Left colon (tissue), 2 donors: Measurements from ENCODE around the gene IRX6. TPM values are rescaled to one million over a fixed set of nuclear protein-coding genes. Genes with fewer than 3 reads are reported as not detected.

Source experiments
- ATAC-seq: fragments of 200-7000 bp; cut with Tn5 transposase; one replicate; pipeline ENCODE4 v1.9.1; 2020; ENCODE audit warnings: mild to moderate bottlenecking, moderate library complexity
- DNase-seq, 2 donors: peaks; one replicate each; pipeline ENCODE4 v3.0.0-alpha.2; 2020
- intact Hi-C, 2 donors: fragments of 100-400 bp; cut with DNase I in 1 of 2; cut with micrococcal nuclease in 1 of 2; formaldehyde crosslinking; loops; one replicate each; pipeline versions ENCODE4 v1.11.2 to v1.14.0; 2022; cut with DNase I, micrococcal nuclease
- long read RNA-seq: library from polyadenylated mRNA; unstranded; transcript quantifications from one replicate; pipeline ENCODE4 v2.0.0, GENCODE V29; 2021
- total RNA-seq, 2 donors: library from RNA; stranded (reverse); fragmentation: NEBNext Ultra II Directional; extraction: Animal tissue kit (Norgen Biotek cat#: 25700); gene quantifications; one replicate each; pipeline ENCODE4 v1.2.1, GENCODE V29; 2021
- donor health status: DM: no; HTN: no; CAD: no.
- donor health status: DM: yes; HTN: yes; CAD: no.

Gene IRX6
- under 1 TPM; 0.09 to 0.17 TPM for total RNA-seq
- long read RNA-seq, result 0 reads

DNA sequence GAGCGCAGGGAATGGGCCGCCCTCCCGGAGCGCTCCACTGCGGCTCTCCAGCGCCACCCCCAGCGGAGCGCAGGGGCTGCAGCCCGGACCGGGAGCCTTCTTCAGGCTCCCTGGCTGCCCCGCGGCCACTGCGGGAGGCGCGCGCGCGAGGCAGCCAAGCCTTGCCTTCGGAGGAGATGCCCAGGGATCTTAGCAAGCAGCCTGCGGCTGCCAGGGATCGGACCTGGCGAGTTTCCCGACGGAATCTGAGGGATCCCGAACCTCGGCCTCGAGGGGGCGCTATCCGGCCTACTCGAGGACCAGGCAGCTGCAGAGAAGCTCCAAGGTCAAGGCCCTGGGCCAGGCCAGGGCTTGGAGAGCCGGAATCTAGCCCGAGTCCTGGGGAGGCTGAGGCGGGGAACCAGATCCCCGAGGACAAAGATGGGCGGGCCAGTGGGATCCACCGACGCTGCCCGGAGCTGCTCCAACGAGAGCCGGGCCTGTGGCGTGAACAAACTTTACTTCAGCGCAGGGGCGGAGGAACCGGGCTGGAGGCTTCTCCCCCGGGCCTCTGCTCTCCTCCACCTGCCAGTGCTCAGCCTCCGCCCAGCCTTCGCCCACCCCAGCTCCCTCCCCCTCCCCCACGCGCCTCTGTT lies at the start of gene IRX6:
IRX6 (plus strand) TSS at position 567 of the 635 bp plus-strand sequence. CDS start 889 bp downstream, outside the sequence.
- DNase-seq, result no peak

GRCh38 chr16:55274391-55274790 lies 49.6 kb upstream of the IRX6 start:
- ATAC-seq (no peak), DNase-seq (no peak)
- intact Hi-C loops, result no loop called here

More for the DNA sequence above, at the start of gene IRX6:
- ATAC-seq, result no peak
- intact Hi-C loops, result no loop called here

DNA sequence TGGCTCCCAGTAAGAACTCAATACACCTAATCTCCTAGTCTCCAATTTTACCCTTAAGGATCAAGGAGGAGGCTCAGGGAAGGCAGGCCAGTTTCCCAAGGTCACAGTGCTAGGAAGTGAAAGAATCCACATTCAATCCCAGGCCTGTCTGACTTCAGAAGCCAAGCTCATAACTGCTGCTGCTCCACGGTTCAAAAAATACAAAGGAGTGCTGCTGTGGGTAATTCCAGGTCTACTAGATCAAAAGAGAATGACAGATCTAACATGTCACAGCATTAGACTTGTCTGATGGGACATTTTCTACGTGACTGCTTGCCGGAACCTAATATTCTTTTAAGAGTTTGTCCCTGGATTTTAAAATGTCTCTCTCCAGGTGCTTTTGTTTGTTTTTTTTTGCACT lies 48.8 kb upstream of the IRX6 start:
- ATAC-seq (no peak), DNase-seq (no peak)
- intact Hi-C loops, result no loop called here

DNA sequence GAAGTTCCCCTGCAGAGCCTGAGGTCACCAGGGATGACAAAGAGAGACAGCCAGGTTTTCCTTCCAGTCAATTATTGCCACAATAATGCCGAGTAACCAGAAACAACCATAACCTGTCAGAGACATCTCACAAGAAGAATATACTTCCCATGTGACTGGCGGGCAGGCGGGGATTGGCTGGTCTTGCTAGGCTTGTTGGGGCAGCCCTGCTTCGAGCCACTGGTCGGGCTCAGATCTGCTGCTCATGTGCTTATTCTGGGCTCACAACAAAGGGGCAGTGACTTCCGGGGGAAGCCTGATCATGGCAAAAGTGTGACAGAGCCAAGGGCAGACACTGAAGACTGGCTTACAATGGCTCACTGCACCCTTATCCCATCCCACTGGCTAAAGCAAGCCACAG lies 48.1 kb upstream of the IRX6 start:
- no peak for ATAC-seq
- intact Hi-C loops, result no loop called here
- no peak for DNase-seq

DNA sequence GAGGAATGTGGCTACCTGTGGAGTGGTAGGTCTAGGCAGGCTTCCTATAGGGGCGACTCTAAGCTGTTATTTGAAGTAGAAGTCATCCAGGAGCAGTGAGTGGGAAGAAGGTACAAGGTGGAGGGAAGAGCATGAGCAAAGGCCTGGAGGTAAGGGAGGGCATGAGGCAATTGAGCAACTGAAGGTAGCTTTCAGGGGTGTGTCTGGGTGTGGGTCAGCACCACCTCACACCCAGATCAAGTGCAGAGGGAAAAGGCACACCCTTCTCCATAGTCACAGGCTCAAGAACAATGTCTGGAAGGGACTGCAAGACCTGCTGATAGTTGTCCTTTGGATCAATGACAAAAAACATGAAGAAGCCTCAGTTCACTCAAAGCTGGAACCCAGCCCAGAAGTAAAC lies 46.5 kb upstream of the IRX6 start:
- DNase-seq (no peak), ATAC-seq (no peak)
- intact Hi-C loops, result no loop called here

GRCh38 chr16:55279598-55279997 lies 44.4 kb upstream of the IRX6 start:
- intact Hi-C loops, result no loop called here
- no peak for ATAC-seq
- no peak for DNase-seq

- intact Hi-C loops, result no loop called here
- ATAC-seq, result no peak
These were observed 43.4 kb upstream of the IRX6 start for GRCh38 chr16:55280587-55280986.

DNA sequence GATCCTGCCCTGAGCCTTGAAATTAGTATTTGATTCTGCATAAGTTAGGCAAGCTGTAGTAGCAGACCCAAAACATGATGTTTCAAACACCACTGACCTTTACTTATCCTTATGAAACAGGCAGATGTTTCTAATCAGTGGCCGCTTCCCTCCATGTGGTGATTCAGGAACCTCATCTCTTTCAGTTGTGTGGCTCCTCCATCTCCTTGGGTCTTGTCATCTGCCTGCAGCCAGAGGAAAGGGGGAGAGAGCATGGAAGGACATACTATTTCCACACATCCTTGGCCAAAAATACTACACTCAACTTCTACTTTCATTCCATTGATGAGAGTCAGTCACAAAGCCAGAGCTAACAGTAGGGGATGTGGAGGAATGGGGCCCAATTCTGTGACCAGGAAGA lies 41.6 kb upstream of the IRX6 start:
- DNase-seq (no peak), ATAC-seq (no peak)
- intact Hi-C loops, result no loop called here

More at GRCh38 chr16:55280587-55280986, 43.4 kb upstream of the IRX6 start:
- DNase-seq, result no peak

GRCh38 chr16:55283812-55284717 lies 39.9 kb upstream of the IRX6 start:
- intact Hi-C loops, result no loop called here
- DNase-seq (no peak), ATAC-seq (no peak)

GRCh38 chr16:55284718-55285099 lies 39.3 kb upstream of the IRX6 start:
- intact Hi-C loops, result no loop called here
- no peak for ATAC-seq
- DNase-seq, result no peak

GRCh38 chr16:55285586-55285985 lies 38.4 kb upstream of the IRX6 start:
- ATAC-seq (no peak), DNase-seq (no peak)
- intact Hi-C loops, result no loop called here

DNA sequence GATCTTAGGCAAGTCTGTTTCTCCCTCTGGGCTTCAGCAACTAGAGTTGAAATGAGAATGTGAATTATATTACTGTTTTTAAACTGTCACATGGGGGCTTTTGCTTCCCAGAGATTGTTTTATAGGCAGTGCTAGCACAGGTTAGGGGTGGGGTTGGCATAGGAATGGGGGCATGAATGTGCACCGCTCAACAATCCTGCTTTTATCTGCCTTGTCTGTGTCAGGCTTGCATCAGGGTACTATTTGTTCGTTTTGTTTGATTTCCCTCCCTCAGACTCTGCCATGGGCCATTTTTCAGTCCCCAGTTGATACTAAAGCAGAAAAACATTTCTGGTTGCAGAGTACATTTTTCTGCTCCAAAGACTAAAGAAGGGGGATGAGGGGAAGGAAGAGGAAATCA lies 34.6 kb upstream of the IRX6 start:
- intact Hi-C loops, result no loop called here
- DNase-seq (no peak), ATAC-seq (no peak)

- intact Hi-C loops, result no loop called here
- no peak for DNase-seq
- ATAC-seq, result no peak
These were observed 32.2 kb upstream of the IRX6 start for GRCh38 chr16:55291847-55292246.

DNA sequence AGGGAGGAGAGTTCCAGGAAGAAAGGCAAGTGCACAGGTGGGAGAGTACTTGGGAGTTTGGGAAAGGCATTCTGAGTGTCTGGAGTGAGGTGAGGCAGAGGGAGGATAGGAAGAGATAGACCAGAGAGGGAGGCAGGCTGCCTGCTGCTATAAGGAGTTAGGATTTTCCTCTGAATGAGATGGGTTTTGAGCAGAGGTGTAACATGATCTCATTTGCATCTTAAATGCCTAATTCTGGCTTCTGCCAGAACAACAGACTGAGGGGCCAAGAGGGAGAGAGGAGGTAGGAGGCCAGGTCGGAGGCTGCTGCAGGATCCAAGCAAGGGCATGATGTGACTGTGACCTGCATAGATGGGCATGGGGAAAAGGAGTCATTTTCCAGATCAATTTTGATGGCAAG lies 31.5 kb upstream of the IRX6 start:
- ATAC-seq, result no peak
- DNase-seq, result no peak

GRCh38 chr16:55294129-55294528 lies 29.9 kb upstream of the IRX6 start:
- ATAC-seq (no peak), DNase-seq (no peak)
- intact Hi-C loops, result no loop called here

More for the DNA sequence above, 31.5 kb upstream of the IRX6 start:
- intact Hi-C loops, result no loop called here

GRCh38 chr16:55294931-55295342 lies 29.1 kb upstream of the IRX6 start:
- intact Hi-C loops, result no loop called here
- no peak for ATAC-seq

DNA sequence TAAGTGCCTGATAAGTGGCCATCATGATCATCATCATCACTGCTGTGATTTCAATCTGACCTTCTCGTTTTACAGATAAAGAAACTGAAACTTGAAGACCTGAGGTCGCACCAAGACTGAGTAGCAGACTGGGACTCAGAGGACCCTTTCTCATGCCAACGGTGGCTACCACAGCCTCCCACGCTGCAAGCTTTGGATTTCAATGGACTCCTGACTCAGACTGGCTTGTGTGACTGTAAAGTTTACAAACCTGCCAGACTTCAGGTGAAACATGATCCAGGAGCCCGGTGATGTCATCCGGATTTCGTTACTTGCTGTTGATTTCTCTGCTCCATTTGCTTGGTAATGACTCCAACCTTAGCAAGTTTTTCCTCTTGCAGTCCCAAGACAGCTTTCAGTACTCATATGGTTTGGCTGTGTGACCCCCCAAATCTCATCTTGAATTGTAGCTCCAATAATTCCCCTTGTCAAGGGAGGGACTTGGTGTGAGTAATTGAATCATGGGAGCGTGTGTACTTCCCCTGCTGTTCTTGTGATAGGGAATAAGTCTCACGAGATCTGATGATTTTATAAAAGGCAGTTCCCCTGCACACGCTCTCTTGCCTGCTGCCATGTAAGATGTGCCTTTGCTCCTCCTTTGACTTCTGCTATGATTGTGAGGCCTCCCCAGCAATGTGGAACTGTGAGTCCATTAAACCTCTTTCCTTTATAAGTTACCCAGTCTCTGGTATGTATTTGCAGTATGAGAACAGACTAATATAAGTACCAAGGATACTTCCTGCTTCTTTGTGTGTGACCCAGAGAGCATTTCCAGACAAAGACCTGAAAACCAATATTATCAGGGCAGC lies 26.7 kb upstream of the IRX6 start:
- DNase-seq (no peak), ATAC-seq (no peak)
- intact Hi-C loops, result no loop called here

More at GRCh38 chr16:55294931-55295342, 29.1 kb upstream of the IRX6 start:
- no peak for DNase-seq

- no peak for DNase-seq
- intact Hi-C loops, result no loop called here
- ATAC-seq, result no peak
These were observed 26.0 kb upstream of the IRX6 start for GRCh38 chr16:55297910-55298479.

DNA sequence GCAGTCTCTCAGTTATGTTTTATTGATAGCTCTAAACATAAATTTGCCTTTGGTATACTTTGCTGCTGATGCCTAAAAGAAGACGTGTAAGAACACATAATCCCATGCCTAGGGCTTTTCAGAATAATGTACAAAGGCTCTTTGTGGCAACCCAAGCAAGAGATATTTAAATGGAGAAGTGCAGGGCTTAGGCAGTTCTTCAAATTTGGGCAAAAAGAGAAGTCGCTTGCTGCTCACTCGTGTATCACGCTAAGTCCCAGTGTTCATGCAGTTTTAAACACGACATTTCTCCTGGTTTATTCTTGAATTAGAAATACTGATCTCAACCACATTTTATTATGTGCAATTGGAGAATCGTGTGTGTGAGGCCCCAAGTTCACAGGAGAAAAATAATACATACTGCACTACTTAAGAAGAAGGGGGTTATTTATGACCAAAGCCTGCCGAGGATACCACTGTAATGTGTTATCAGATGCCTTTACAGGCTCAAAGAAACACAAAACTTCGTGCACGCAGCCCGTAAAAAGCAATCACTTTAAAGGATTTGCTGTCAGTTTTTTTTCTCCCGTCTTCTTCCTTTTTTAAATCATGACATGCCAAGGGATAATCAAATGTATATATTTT lies 22.5 kb upstream of the IRX6 start:
- intact Hi-C loops, result no loop called here
- no peak for DNase-seq
- ATAC-seq, result no peak
